HS-27A (cell line): ENCODE measurements around the gene TRAF7.
"Not testable (repeated sequence)": the region's sequence is repeated elsewhere in the genome, so short reads cannot be mapped to it uniquely, and the experiment has no call there.

ENCODE experiments used
- DNase-seq: peaks from one replicate; pipeline ENCODE4 v3.0.0-alpha.2; 2012; ENCODE audit warnings: low read depth, missing footprints

Gene TRAF7

DNA sequence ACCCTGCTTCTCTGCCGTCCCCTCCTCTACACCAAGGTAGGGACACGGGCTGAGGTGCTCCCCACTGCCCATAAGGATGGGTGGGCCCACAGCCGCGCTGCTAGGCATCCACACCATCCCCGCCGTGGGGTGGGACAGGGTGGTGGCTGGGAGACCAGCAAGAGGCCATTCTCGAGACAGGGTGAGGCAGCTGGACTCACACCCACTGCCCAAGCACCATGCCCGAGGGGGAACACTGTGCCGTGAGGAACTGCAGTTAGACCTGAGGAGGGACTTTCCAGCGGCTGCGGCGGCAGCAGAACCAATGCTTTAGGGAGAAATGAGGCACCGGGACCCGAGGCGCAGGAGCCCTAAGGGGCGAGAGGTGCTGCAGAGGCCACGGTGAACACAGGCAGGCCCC is 33.2 kb upstream of the TRAF7 start:
- no peak for DNase-seq

DNA sequence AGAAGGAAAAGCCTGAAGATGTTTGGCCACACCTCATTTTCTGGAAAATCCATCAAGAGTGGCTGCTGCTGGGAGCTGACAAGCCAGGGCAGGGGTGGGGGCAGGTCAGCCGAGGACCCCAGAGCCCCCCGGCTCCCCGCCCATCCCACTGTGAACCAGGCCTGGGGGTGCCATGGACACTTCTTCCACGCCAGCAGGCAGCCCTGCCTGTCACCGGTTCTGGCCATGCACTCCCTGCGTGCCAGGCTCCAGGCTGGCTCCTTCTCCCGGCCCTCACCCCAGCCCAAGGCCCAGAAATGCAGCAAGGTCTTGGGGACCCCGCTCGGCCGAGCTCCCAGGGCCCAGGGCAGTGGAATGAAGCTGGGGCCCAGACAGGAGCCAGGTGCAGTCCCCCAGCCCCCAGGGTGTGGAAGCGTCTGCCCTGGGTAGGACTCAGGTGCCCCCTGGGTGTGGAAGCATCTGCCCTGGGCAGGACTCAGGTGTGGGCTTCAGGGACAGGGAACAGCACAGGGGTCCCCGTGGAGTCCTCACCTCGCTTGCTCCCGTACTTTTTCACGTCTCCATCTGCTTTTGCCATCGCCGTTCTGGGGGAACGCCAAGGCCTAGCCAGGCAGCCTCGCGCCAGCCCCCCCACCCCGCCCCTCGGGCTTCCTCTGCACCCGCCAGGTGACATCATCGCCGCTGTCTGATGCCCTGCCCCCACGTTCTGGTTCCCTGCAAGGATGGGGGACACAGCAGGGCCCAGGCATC is 32.5 kb upstream of the TRAF7 start:
- DNase-seq = not testable (repeated sequence)

DNA sequence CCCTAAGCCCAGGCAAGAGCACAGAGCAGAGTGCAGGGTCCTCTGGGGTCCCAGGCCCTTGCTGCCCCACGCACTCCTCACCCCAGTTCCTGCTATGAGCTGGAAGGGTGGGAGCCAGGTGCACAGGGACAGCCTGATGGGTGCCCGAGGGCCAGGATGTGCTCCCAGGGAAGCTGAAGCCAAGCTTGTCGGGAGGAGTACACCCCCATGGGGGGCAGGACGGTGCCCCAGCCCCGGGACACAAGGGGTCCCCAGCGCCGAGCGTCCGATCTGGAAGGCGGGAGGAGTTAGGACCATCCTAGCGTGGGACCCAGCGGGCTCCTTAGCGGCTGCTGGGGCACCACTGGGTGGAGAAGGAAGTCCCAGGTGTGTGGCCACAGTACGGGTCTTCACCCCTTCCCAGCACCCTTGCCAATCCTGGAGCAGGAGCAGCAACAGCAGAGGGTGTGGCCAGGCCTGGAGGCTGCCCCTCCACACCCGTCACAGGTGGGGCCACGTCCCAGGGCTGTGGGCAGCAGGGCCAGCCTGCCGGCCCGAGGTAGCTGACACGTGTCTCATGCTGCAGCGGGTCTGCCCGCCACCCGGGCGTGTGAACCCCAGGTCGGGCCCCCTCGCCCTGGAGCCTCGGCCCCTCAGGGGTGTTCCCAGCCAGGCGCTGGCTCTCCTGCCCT is 31.7 kb upstream of the TRAF7 start:
- DNase-seq = not testable (repeated sequence)

DNA sequence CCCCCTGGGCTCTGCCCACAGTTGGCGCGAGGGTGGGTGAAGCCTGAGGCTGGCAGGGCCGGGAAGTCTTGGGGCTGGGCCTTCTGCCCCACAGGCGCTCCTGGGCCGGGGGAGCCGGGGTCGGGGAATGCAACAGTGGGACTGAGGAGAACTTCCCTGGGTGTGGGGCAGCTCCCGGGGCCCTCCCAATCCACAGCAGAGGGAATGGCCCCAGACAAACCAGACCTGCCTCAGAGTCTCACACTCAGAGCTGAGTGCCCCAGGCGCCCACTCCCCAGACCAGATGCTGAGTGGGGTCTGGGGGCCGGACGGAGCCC is 31.2 kb upstream of the TRAF7 start:
- DNase-seq = not testable (repeated sequence)

DNA sequence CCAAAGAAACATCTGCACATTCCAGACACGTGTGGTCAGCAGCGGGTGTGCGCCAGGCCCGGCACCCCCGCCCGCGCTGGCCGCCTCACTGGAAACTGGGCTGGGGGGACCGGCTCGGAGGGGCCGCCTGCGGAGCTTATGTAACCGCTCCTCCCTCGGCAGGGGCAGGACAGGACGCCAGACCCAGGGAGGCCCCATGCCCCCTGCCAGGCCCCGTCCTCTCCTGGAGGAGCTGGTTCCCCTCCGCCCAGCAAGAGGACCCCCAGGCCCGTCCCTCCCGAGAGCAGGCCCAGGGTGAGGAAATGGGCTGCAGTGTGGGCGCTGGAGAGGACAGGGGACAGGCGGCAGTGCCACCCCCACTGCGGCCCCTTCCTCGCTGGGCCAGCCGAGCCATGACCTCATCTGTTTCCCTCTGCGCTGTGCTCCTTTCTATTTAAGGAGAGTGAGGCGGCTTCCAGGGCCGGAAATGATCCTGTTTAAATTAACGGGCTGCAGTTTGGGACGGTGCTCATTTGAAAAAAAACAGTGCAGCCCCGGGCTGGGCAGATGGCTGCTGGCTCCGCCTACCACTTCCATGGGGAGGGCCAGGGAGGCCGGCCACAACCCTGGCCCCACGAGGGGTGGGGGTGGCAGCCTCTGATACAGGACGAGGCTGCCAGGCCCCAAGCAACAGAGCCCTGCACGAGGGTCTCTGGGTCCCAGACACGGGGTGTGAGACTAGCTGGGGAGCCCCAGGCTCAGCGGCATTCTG is 30.7 kb upstream of the TRAF7 start:
- DNase-seq = peak; percentile 45

GRCh38 chr16:2125609-2126008 is 30.0 kb upstream of the TRAF7 start:
- DNase-seq = not testable (repeated sequence)

- not testable (repeated sequence) for DNase-seq
Measured at GRCh38 chr16:2126161-2126743, 29.3 kb upstream of the TRAF7 start.

- DNase-seq = not testable (repeated sequence)
Measured at GRCh38 chr16:2126928-2127556, 28.5 kb upstream of the TRAF7 start.

GRCh38 chr16:2127630-2128280 is 27.8 kb upstream of the TRAF7 start:
- not testable (repeated sequence) for DNase-seq

DNA sequence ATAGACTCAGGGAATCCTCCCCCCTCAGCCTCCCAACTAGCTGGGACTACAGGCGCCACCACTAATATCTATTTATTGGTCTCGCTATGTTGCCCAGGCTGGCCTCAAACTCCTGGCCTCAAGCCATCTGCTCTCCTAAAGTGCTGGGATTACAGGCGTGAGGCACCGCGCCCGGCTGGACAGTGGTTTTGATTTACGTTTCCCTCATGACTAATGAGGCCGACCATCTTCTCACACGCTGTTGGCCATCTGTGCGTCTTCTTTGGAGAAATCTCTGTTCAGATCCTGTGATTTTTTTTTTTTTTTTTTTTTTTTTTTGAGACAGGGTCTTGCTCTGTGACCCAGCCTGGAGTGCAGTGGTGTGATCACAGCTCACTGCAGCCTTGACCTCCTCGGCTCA is 26.3 kb upstream of the TRAF7 start:
- DNase-seq = not testable (repeated sequence)

GRCh38 chr16:2129890-2130447 is 25.6 kb upstream of the TRAF7 start:
- DNase-seq = not testable (repeated sequence)

GRCh38 chr16:2133797-2134196 is 21.8 kb upstream of the TRAF7 start:
- DNase-seq = not testable (repeated sequence)

GRCh38 chr16:2135071-2135470 is 20.5 kb upstream of the TRAF7 start:
- not testable (repeated sequence) for DNase-seq

GRCh38 chr16:2135770-2136490 is 19.7 kb upstream of the TRAF7 start, which contains the start of gene PKD1:
Gene PKD1 (minus strand): TSS chr16:2135898. CDS start chr16:2135689, 209 bp downstream.
- peak; percentile 78 for DNase-seq

GRCh38 chr16:2142942-2143877 is 12.4 kb upstream of the TRAF7 start:
- DNase-seq = no peak

DNA sequence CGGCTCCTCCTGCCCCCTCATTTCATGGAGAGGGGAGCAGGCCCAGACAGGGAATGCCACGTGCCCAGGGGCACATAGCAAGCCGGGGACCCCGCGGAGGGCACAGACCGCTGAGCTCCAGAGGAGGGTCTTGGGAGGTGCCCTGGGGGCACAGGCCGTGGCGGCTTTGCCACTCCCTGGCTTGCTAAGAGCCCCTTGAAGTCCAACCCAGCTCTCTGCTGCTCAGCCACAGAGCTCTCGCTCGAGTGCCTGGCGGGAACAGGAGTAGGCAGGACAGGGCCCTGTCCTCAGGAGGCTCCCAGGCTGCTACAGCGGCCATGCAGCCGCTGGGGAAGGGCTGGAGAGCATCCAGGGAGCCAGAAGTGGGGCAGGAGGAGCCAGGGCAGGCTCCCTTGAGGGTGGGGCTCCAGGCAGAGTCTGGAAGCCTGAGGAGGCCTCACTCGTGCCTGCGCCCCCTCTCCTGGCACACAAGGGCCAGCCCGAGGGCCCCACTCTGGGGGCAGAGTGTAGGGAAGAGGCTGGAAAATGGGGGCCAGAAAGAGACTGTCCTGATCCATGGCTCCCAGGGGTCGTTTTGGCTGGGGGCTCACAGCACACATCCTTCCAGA is 11.6 kb upstream of the TRAF7 start:
- no peak for DNase-seq

DNA sequence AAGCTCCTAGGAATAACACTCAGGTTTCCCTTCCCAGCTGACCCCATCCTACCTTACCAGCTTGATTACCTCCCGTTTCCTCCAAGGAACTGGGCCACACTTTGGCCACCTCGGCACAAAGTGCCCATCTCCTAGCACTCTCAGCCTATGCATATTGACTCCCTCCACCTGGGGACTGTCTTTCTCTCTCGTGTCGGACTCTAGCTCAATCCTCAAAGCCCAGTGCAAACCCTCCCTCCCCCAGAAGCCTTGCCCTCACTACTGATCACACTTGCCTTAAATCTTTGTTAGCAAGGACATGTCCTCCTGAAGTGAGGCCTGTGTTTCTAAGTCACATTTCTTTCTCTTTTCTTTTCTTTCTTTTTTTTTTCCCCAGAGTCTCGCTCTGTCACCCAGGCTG is 9.7 kb upstream of the TRAF7 start:
- DNase-seq = no peak

GRCh38 chr16:2147378-2147777 is 8.2 kb upstream of the TRAF7 start:
- no peak for DNase-seq
